ENCODE measurements around the gene SLC4A7.

The SLC4A7 gene

DNA sequence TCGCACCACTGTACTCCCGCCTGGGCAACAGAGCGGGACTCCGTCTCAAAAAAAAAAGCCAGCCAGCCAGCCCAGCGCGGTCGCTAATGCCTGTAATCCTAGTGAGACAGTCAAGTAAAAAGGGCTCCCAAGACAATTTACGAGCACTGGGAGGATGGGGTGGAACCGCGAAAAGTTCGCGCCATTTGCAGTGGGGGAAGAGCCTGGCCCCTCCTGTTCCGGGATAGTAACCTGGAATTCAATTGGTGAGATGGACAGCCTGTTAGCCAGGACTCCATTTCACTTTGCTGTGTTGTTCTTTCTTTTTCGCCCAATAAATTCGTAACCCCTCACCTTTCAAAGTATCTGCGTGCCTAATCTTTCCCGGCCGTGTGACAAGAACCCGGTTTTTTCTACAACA lies 19.5 kb downstream of the SLC4A7 start:
- CTCF ChIA-PET, result no interaction called here
- no peak overlapping the region for H3K27ac ChIP-seq (ENCODE audit: extremely low read depth, low read depth, low read length)
- no peaks in the 10 kb centered on the region for H3K36me3 ChIP-seq (ENCODE audit: control insufficient read depth in 2 of 2, insufficient read depth in 1 of 2, low read length in 2 of 2)
- no peaks in the 10 kb centered on the region for H3K9me3 ChIP-seq (ENCODE audit: control insufficient read depth, insufficient read depth, low read depth, low read length)
- no peaks in the 10 kb centered on the region for H3K4me1 ChIP-seq (ENCODE audit: control insufficient read depth, insufficient read depth, low read length)
- POLR2A ChIA-PET, result no interaction called here
- H3K4me3 ChIP-seq (ENCODE audit: low read depth, low read length), result no peak overlapping the region
- no peak for TF ChIP-seq HOXC10 (CRISPR knock-in tag; IDR thresholded peaks at IDR 0.05)
- TF ChIP-seq, protein P1, sequence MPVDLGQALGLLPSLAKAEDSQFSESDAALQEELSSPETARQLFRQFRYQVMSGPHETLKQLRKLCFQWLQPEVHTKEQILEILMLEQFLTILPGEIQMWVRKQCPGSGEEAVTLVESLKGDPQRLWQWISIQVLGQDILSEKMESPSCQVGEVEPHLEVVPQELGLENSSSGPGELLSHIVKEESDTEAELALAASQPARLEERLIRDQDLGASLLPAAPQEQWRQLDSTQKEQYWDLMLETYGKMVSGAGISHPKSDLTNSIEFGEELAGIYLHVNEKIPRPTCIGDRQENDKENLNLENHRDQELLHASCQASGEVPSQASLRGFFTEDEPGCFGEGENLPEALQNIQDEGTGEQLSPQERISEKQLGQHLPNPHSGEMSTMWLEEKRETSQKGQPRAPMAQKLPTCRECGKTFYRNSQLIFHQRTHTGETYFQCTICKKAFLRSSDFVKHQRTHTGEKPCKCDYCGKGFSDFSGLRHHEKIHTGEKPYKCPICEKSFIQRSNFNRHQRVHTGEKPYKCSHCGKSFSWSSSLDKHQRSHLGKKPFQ (tag by site-specific recombination; IDR thresholded peaks at IDR 0.05), result no peak
- TF ChIP-seq MEIS1 (CRISPR knock-in tag; IDR thresholded peaks at IDR 0.05; ENCODE audit: borderline replicate concordance), result no peak
- TF ChIP-seq, protein P2, sequence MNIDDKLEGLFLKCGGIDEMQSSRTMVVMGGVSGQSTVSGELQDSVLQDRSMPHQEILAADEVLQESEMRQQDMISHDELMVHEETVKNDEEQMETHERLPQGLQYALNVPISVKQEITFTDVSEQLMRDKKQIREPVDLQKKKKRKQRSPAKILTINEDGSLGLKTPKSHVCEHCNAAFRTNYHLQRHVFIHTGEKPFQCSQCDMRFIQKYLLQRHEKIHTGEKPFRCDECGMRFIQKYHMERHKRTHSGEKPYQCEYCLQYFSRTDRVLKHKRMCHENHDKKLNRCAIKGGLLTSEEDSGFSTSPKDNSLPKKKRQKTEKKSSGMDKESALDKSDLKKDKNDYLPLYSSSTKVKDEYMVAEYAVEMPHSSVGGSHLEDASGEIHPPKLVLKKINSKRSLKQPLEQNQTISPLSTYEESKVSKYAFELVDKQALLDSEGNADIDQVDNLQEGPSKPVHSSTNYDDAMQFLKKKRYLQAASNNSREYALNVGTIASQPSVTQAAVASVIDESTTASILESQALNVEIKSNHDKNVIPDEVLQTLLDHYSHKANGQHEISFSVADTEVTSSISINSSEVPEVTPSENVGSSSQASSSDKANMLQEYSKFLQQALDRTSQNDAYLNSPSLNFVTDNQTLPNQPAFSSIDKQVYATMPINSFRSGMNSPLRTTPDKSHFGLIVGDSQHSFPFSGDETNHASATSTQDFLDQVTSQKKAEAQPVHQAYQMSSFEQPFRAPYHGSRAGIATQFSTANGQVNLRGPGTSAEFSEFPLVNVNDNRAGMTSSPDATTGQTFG (tag by site-specific recombination; IDR thresholded peaks at IDR 0.05; ENCODE audit: borderline replicate concordance), result no peak
- no peak for TF ChIP-seq ZNF423 (tag by site-specific recombination; IDR thresholded peaks at IDR 0.05)
- no peak for TF ChIP-seq ZNF48 (tag by site-specific recombination; IDR thresholded peaks at IDR 0.05)
- TF ChIP-seq ZBTB48 (tag by site-specific recombination; IDR thresholded peaks at IDR 0.05), result no peak
- TF ChIP-seq ZNF266 (tag by site-specific recombination; IDR thresholded peaks at IDR 0.05; ENCODE audit: low read depth), result no peak
- no peak for TF ChIP-seq ZNF768 (tag by site-specific recombination; IDR thresholded peaks at IDR 0.05)
- TF ChIP-seq ZNF747 (tag by site-specific recombination; IDR thresholded peaks at IDR 0.05), result no peak
- no peak for TF ChIP-seq GLI4 (tag by site-specific recombination; IDR thresholded peaks at IDR 0.05)
- TF ChIP-seq, protein P3, sequence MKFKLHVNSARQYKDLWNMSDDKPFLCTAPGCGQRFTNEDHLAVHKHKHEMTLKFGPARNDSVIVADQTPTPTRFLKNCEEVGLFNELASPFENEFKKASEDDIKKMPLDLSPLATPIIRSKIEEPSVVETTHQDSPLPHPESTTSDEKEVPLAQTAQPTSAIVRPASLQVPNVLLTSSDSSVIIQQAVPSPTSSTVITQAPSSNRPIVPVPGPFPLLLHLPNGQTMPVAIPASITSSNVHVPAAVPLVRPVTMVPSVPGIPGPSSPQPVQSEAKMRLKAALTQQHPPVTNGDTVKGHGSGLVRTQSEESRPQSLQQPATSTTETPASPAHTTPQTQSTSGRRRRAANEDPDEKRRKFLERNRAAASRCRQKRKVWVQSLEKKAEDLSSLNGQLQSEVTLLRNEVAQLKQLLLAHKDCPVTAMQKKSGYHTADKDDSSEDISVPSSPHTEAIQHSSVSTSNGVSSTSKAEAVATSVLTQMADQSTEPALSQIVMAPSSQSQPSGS (tag by site-specific recombination; IDR thresholded peaks at IDR 0.05; ENCODE audit: low read depth), result no peak
- TF ChIP-seq ZNF560 (tag by site-specific recombination; IDR thresholded peaks at IDR 0.05; ENCODE audit: borderline replicate concordance), result no peak
- TF ChIP-seq, protein P4, sequence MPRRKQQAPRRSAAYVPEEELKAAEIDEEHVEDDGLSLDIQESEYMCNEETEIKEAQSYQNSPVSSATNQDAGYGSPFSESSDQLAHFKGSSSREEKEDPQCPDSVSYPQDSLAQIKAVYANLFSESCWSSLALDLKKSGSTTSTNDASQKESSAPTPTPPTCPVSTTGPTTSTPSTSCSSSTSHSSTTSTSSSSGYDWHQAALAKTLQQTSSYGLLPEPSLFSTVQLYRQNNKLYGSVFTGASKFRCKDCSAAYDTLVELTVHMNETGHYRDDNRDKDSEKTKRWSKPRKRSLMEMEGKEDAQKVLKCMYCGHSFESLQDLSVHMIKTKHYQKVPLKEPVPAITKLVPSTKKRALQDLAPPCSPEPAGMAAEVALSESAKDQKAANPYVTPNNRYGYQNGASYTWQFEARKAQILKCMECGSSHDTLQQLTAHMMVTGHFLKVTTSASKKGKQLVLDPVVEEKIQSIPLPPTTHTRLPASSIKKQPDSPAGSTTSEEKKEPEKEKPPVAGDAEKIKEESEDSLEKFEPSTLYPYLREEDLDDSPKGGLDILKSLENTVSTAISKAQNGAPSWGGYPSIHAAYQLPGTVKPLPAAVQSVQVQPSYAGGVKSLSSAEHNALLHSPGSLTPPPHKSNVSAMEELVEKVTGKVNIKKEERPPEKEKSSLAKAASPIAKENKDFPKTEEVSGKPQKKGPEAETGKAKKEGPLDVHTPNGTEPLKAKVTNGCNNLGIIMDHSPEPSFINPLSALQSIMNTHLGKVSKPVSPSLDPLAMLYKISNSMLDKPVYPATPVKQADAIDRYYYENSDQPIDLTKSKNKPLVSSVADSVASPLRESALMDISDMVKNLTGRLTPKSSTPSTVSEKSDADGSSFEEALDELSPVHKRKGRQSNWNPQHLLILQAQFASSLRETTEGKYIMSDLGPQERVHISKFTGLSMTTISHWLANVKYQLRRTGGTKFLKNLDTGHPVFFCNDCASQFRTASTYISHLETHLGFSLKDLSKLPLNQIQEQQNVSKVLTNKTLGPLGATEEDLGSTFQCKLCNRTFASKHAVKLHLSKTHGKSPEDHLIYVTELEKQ (tag by site-specific recombination; IDR thresholded peaks at IDR 0.05; ENCODE audit: borderline replicate concordance), result no peak
- TF ChIP-seq, protein P5, sequence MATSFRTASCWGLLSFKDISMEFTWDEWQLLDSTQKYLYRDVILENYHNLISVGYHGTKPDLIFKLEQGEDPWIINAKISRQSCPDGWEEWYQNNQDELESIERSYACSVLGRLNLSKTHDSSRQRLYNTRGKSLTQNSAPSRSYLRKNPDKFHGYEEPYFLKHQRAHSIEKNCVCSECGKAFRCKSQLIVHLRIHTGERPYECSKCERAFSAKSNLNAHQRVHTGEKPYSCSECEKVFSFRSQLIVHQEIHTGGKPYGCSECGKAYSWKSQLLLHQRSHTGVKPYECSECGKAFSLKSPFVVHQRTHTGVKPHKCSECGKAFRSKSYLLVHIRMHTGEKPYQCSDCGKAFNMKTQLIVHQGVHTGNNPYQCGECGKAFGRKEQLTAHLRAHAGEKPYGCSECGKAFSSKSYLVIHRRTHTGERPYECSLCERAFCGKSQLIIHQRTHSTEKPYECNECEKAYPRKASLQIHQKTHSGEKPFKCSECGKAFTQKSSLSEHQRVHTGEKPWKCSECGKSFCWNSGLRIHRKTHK (tag by site-specific recombination; IDR thresholded peaks at IDR 0.05), result no peak
- TF ChIP-seq, protein P6, sequence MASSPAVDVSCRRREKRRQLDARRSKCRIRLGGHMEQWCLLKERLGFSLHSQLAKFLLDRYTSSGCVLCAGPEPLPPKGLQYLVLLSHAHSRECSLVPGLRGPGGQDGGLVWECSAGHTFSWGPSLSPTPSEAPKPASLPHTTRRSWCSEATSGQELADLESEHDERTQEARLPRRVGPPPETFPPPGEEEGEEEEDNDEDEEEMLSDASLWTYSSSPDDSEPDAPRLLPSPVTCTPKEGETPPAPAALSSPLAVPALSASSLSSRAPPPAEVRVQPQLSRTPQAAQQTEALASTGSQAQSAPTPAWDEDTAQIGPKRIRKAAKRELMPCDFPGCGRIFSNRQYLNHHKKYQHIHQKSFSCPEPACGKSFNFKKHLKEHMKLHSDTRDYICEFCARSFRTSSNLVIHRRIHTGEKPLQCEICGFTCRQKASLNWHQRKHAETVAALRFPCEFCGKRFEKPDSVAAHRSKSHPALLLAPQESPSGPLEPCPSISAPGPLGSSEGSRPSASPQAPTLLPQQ (tag by site-specific recombination; IDR thresholded peaks at IDR 0.05), result no peak
- no peak for TF ChIP-seq ZFP3 (tag by site-specific recombination; IDR thresholded peaks at IDR 0.05; ENCODE audit: low read depth)
